GM12874 (cell line): Measurements from ENCODE around the gene C11orf58.

Experiments used
- CTCF ChIP-seq: IDR thresholded peaks from 2 replicates; pipeline ENCODE4 v1.5.1; 2011; ENCODE audit warnings: low read depth, mild to moderate bottlenecking, control low read depth, low read length, moderate library complexity; ENCODE audit not compliant: insufficient read depth

C11orf58 gene

GRCh38 chr11:16792426-16792825 lies 54.0 kb downstream of the C11orf58 start:
- no peak for TF ChIP-seq CTCF

GRCh38 chr11:16793009-16793408 lies 54.6 kb downstream of the C11orf58 start:
- TF ChIP-seq CTCF: no peak

- TF ChIP-seq CTCF: no peak
Observed at GRCh38 chr11:16793511-16793910, 55.1 kb downstream of the C11orf58 start.

- no peak for TF ChIP-seq CTCF
Observed at GRCh38 chr11:16794047-16794818, 55.8 kb downstream of the C11orf58 start.

- no peak for TF ChIP-seq CTCF
Observed at GRCh38 chr11:16795146-16795545, 56.7 kb downstream of the C11orf58 start.

- TF ChIP-seq CTCF: no peak
Observed at GRCh38 chr11:16796311-16796710, 57.9 kb downstream of the C11orf58 start.

- no peak for TF ChIP-seq CTCF
Observed at GRCh38 chr11:16797776-16798175, 59.3 kb downstream of the C11orf58 start.
